Adrenal gland (tissue), 12 donors: ENCODE data around the gene HELZ. TPM values are rescaled to one million over a fixed set of nuclear protein-coding genes. Genes with fewer than 3 reads are reported as not detected.

Experiments used
- DNase-seq, 7 donors: peaks; one replicate each; pipeline ENCODE4 v3.0.0-alpha.2; 2019 to 2020
- H3K27ac ChIP-seq, 5 donors: fragments of 200-600 bp; sonication (generic) in 4 of 5; 1 replicate in 3 of 5; 2 replicates in 2 of 5; pipeline versions ENCODE4 v1.5.1 to v1.8.0; 2016 to 2020; ENCODE audit warnings: mild to moderate bottlenecking in 1 of 5
- H3K27me3 ChIP-seq: fragments of 200-600 bp; 2 replicates; pipeline ENCODE4 v1.8.0; 2021
- H3K36me3 ChIP-seq, 2 donors: fragments of 200-600 bp; replicated peaks in 1 of 2; 1 replicate in 1 of 2; 2 replicates in 1 of 2; pipeline versions ENCODE4 v1.5.1 to v1.8.0; 2018 to 2022
- H3K4me1 ChIP-seq, 2 donors: fragments of 200-600 bp; replicated peaks in 1 of 2; 1 replicate in 1 of 2; 2 replicates in 1 of 2; pipeline versions ENCODE4 v1.5.1 to v1.8.0; 2018 to 2021
- H3K4me3 ChIP-seq, 4 donors: fragments of 200-600 bp; sonication (generic) in 3 of 4; one replicate each; pipeline ENCODE4 v1.5.1; 2016 to 2018
- H3K9me3 ChIP-seq, 3 donors: fragments of 200-600 bp; sonication (generic) in 1 of 3; replicated peaks in 1 of 3; 1 replicate in 2 of 3; 2 replicates in 1 of 3; pipeline versions ENCODE4 v1.5.1 to v1.8.0; 2016 to 2021
- POLR2A ChIP-seq, 2 donors: fragments of 450-650 bp; IDR thresholded peaks; one replicate each; pipeline ENCODE4 v1.6.1; 2017; ENCODE audit warnings: antibody characterized with exemption in 2 of 2, mild to moderate bottlenecking in 2 of 2, moderate library complexity in 1 of 2
- WGBS, 4 donors: extraction: QIAGEN DNeasy Blood & Tissue Kit in 2 of 4; methylation state at CpG; one replicate each; pipeline versions ENCODE4 v1.1.5 to v1.1.7; 2013 to 2017; 5-methylcytosine and 5-hydroxymethylcytosine counted together
- intact Hi-C, 2 donors: fragments of 100-400 bp; cut with DNase I; formaldehyde crosslinking; loops; one replicate each; pipeline versions ENCODE4 v1.14.1 to v1.15.0; 2022 to 2023
- polyA plus RNA-seq, 3 donors: library from polyadenylated mRNA; stranded (reverse); fragments of 200-250 nt in 2 of 3; fragments of 350-450 nt in 1 of 3; fragmentation: Illumina TruSeq in 1 of 3; extraction: RNeasy Lipid Tissue Mini Kit (QIAGEN cat#74804) in 1 of 3; gene quantifications; one replicate each; pipeline ENCODE4 v1.2.3, GENCODE V29; 2013 to 2014
- total RNA-seq, 9 donors: library from RNA; depleted of rRNA in 4 of 9; stranded (reverse); fragments of >200 nt in 4 of 9; fragments of 120-200 nt in 1 of 9; fragmentation: NEBNext Ultra II Directional in 1 of 9; extraction: Animal tissue kit (Norgen Biotek cat#: 25700) in 1 of 9; gene quantifications; one replicate each; pipeline versions ENCODE4 v1.1.0 to v1.2.4, GENCODE V29; 2013 to 2023
- TF ChIP-seq, protein P1 (sequence below), 6 experiments: fragments of 450-650 bp in 4 of 6; fragments of 200-600 bp in 2 of 6; sonication (generic) in 1 of 6; IDR thresholded peaks; 1 replicate in 5 of 6; 2 replicates in 1 of 6; pipeline versions ENCODE4 v1.5.1 to v1.8.0; 2016 to 2021; ENCODE audit warnings: antibody characterized with exemption in 6 of 6, mild to moderate bottlenecking in 2 of 6, moderate library complexity in 1 of 6
- donor health status: healthy with polysubstance abuse.
- donor health status: Bipolar disorder and iron deficiency.
- donor health status: DM: yes; HTN: yes; CAD: no.
- donor health status: DM: no; HTN: no; CAD: no.
- donor health status: DM: no; HTN: no; CAD: no.
- donor health status: DM: yes; HTN: yes; CAD: no.

Gene HELZ
- total and polyA plus RNA-seq, 12 donors, result 3.1 to 88.0 (median 47.9) TPM

- Histone ChIP-seq H3K4me3 (no peak overlapping the region), H3K27ac (no peak overlapping the region), H3K4me1 (peaks cover 0 to 8% of the 10 kb centered on the region in 2 donors), H3K36me3 (no peaks in the 10 kb centered on the region), H3K9me3 (no peaks in the 10 kb centered on the region), H3K27me3 (no peaks in the 10 kb centered on the region)
- 92 to 95% (median 93%) methylated on average over 5 of the region's 5 CpGs for whole genome bisulfite sequencing, 4 donors
- intact Hi-C loops, result no loop called here
- TF ChIP-seq, protein P1, sequence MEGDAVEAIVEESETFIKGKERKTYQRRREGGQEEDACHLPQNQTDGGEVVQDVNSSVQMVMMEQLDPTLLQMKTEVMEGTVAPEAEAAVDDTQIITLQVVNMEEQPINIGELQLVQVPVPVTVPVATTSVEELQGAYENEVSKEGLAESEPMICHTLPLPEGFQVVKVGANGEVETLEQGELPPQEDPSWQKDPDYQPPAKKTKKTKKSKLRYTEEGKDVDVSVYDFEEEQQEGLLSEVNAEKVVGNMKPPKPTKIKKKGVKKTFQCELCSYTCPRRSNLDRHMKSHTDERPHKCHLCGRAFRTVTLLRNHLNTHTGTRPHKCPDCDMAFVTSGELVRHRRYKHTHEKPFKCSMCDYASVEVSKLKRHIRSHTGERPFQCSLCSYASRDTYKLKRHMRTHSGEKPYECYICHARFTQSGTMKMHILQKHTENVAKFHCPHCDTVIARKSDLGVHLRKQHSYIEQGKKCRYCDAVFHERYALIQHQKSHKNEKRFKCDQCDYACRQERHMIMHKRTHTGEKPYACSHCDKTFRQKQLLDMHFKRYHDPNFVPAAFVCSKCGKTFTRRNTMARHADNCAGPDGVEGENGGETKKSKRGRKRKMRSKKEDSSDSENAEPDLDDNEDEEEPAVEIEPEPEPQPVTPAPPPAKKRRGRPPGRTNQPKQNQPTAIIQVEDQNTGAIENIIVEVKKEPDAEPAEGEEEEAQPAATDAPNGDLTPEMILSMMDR (IDR thresholded peaks at IDR 0.05), result no peak
- TF ChIP-seq POLR2A (IDR thresholded peaks at IDR 0.05), result no peak
- no peak for DNase-seq
Measured at GRCh38 chr17:67092291-67092690, 152.7 kb downstream of the HELZ start.

- no peak for DNase-seq
- H3K27ac ChIP-seq, result no peak overlapping the region
- no peaks in the 10 kb centered on the region for H3K27me3 ChIP-seq
- no peak overlapping the region for H3K4me3 ChIP-seq
- intact Hi-C loops, result no loop called here
- TF ChIP-seq, protein P1 (IDR thresholded peaks at IDR 0.05), result no peak
- no peak for TF ChIP-seq POLR2A (IDR thresholded peaks at IDR 0.05)
- H3K9me3 ChIP-seq, result no peaks in the 10 kb centered on the region
- peaks cover 0 to 6% of the 10 kb centered on the region in 2 donors for H3K36me3 ChIP-seq
- H3K4me1 ChIP-seq, result peaks cover 0 to 2% of the 10 kb centered on the region in 2 donors
Measured at GRCh38 chr17:67090341-67090740, 154.7 kb downstream of the HELZ start.

- intact Hi-C loops, result no loop called here
- TF ChIP-seq, protein P1 (IDR thresholded peaks at IDR 0.05), result no peak
- TF ChIP-seq POLR2A (IDR thresholded peaks at IDR 0.05), result no peak
- no peaks in the 10 kb centered on the region for H3K27me3 ChIP-seq
- H3K36me3 ChIP-seq, result peaks cover 0 to 6% of the 10 kb centered on the region in 2 donors
- no peak overlapping the region for H3K27ac ChIP-seq
- no peak for DNase-seq
- no peaks in the 10 kb centered on the region for H3K4me1 ChIP-seq
- WGBS, 4 donors, result 95 to 99% (median 97%) methylated on average over 3 of the region's 3 CpGs
- no peak overlapping the region for H3K4me3 ChIP-seq
- no peaks in the 10 kb centered on the region for H3K9me3 ChIP-seq
Measured at GRCh38 chr17:67088639-67089038, 156.4 kb downstream of the HELZ start.

DNA sequence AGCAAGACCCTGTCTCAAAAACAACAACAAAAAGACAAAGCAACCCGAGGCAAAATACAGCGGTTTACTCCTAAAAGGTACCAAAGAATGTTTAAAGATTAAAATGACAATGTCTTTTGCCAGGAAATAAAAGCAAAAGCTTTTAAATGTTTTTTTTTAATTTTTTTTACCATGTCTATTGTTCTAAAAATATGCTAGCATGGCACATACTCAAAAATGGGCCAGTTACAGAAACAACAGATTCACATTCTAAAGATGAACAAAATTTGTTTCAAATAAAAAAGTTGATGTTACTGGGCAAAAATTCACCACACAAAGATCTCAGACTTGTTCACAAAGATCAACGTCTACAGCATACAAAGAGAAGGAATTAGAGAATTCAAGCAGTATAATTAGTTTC lies 159.6 kb downstream of the HELZ start:
- DNase-seq, result no peak
- Histone ChIP-seq H3K36me3 (peaks cover 0 to 6% of the 10 kb centered on the region in 2 donors), H3K9me3 (no peaks in the 10 kb centered on the region), H3K4me1 (no peaks in the 10 kb centered on the region), H3K27ac (no peak overlapping the region), H3K27me3 (no peaks in the 10 kb centered on the region), H3K4me3 (no peak overlapping the region)
- intact Hi-C loops, result no loop called here
- WGBS, 4 donors, result 87 to 91% (median 90%) methylated on average over 3 of the region's 3 CpGs
- no peak for TF ChIP-seq POLR2A (IDR thresholded peaks at IDR 0.05)
- TF ChIP-seq, protein P1 (IDR thresholded peaks at IDR 0.05), result no peak
